SK-N-SH treated with all-trans-retinoic acid at 6 μM for 48 hours (cell line): Measurements from ENCODE around the gene IGFL2.
"Not testable (repeated sequence)": the region's sequence is repeated elsewhere in the genome, so short reads cannot be mapped to it uniquely, and the experiment has no call there.

Experiments used
- PATZ1 ChIP-seq: fragments of 250-450 bp; sonication (Bioruptor Pico); IDR thresholded peaks from 2 replicates; pipeline ENCODE4 v1.8.0; 2020; ENCODE audit warnings: mild to moderate bottlenecking, moderate library complexity, borderline replicate concordance
- ZC3H10 ChIP-seq: fragments of 250-450 bp; sonication (Bioruptor Pico); IDR thresholded peaks from 2 replicates; pipeline ENCODE4 v1.5.1; 2021; ENCODE audit warnings: mild to moderate bottlenecking, moderate library complexity

DNA sequence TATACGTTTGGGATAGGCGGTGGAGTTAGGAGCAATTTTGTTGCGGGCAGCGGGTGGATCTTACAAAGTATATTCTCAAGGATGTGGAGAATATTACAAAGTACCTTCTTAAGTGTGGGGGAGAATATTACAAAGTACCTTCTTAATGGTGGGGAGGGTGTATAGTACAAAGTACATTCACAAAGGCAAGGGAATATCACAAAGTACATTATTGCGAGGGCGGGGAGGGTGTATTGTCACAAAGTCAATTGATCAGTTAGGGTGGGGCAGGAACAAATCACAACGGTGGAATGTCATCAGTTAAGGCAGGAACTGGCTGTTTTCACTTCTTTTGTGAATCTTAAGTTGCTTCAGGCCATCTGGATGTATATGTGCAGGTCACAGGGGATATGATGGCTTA, 45.7 kb upstream of the IGFL2 start:
- TF ChIP-seq ZC3H10 (CRISPR knock-in tag); PATZ1: not testable (repeated sequence)
